SU-DHL-6 (cell line): ENCODE measurements around the gene POLR2E.
"Not testable (repeated sequence)": the region's sequence is repeated elsewhere in the genome, so short reads cannot be mapped to it uniquely, and the experiment has no call there.

ENCODE experiments used
- H2AFZ ChIP-seq: fragments of 200-600 bp; sonication (generic); 2 replicates; pipeline ENCODE4 v1.6.1; 2014; ENCODE audit warnings: low read depth, mild to moderate bottlenecking, moderate library complexity, mixed read lengths, antibody characterized with exemption, low read length; ENCODE audit not compliant: severe bottlenecking
- H3F3A ChIP-seq: fragments of 200-600 bp; shearing (Covaris generic); 2 replicates; pipeline ENCODE4 v1.6.0; 2016; ENCODE audit warnings: antibody characterized with exemption, mild to moderate bottlenecking; ENCODE audit not compliant: insufficient read depth
- H3K27ac ChIP-seq: fragments of 200-600 bp; sonication (generic); 2 replicates; pipeline ENCODE4 v1.5.1; 2016; ENCODE audit warnings: low read depth, mild to moderate bottlenecking, low read length, moderate library complexity, mixed read lengths
- H3K27me3 ChIP-seq: fragments of 200-600 bp; sonication (generic), shearing (Covaris generic); 2 replicates; pipeline ENCODE4 v1.6.0; 2014; ENCODE audit warnings: mild to moderate bottlenecking, low read length
- H3K36me3 ChIP-seq: fragments of 200-600 bp; sonication (generic); 2 replicates; pipeline ENCODE4 v1.6.1; 2014; ENCODE audit warnings: mild to moderate bottlenecking, low read length, mixed read lengths
- H3K4me2 ChIP-seq: fragments of 300-600, 200-600 bp; shearing (Covaris generic), sonication (generic); 2 replicates; pipeline ENCODE4 v1.6.0; 2014; ENCODE audit warnings: low read length, low read depth, mild to moderate bottlenecking; ENCODE audit not compliant: poor library complexity, severe bottlenecking
- H3K4me3 ChIP-seq: fragments of 200-600 bp; sonication (generic); 2 replicates; pipeline ENCODE4 v1.5.1; 2014; ENCODE audit warnings: antibody characterized with exemption, low read length, mild to moderate bottlenecking, mixed read lengths; ENCODE audit not compliant: insufficient read depth, poor library complexity, severe bottlenecking
- H3K79me2 ChIP-seq: fragments of 200-600 bp; sonication (generic); 2 replicates; pipeline ENCODE4 v1.6.1; 2014; ENCODE audit warnings: mild to moderate bottlenecking, low read length, moderate library complexity; ENCODE audit not compliant: insufficient read depth
- H3K9ac ChIP-seq: fragments of 200-600 bp; sonication (generic); 2 replicates; pipeline ENCODE4 v1.7.0; 2014; ENCODE audit warnings: mild to moderate bottlenecking, low read length
- H3K9me2 ChIP-seq: fragments of 200-600 bp; sonication (generic); replicated peaks from 2 replicates; pipeline ENCODE4 v1.6.1; 2014; ENCODE audit warnings: low read length; ENCODE audit not compliant: insufficient read depth
- H3K9me3 ChIP-seq: fragments of 200-600 bp; sonication (generic); 2 replicates; pipeline ENCODE4 v1.6.1; 2014; ENCODE audit warnings: low read length, mixed read lengths; ENCODE audit not compliant: insufficient read depth
- H4K20me1 ChIP-seq: fragments of 200-600 bp; sonication (generic); 2 replicates; pipeline ENCODE4 v1.6.1; 2014; ENCODE audit warnings: low read depth, mild to moderate bottlenecking, antibody characterized with exemption, low read length, moderate library complexity, mixed read lengths
- CTCF ChIP-seq: fragments of 200-600 bp; sonication (generic); IDR thresholded peaks from one replicate; pipeline ENCODE4 v1.5.1; 2017; ENCODE audit warnings: antibody characterized with exemption, mild to moderate bottlenecking, low read length, moderate library complexity; ENCODE audit not compliant: insufficient read depth, poor library complexity, severe bottlenecking
- EZH2phosphoT487 ChIP-seq: fragments of 200-600 bp; sonication (generic), shearing (Covaris generic); conservative IDR thresholded peaks from 2 replicates; pipeline ENCODE4 v1.6.1; 2018; ENCODE audit warnings: mild to moderate bottlenecking, antibody characterized with exemption, low read length, moderate library complexity, mixed read lengths

Gene POLR2E

GRCh38 chr19:1131718-1132551 lies 36.8 kb upstream of the POLR2E start:
- peak overlapping the region; percentile 70 for H3K27ac ChIP-seq
- H3K79me2 ChIP-seq, result no peaks in the 10 kb centered on the region
- H3K4me2 ChIP-seq, result peak overlapping the region; percentile 68
- no peak for TF ChIP-seq CTCF
- no peak for TF ChIP-seq EZH2phosphoT487
- H2AFZ ChIP-seq, result no peak overlapping the region
- H4K20me1 ChIP-seq, result no peaks in the 10 kb centered on the region
- no peaks in the 10 kb centered on the region for H3F3A ChIP-seq
- H3K9me3 ChIP-seq, result no peaks in the 10 kb centered on the region
- H3K9ac ChIP-seq, result peak overlapping the region; percentile 50
- peak overlapping the region; percentile 32 for H3K4me3 ChIP-seq
- no peaks in the 10 kb centered on the region for H3K27me3 ChIP-seq
- H3K36me3 ChIP-seq, result no peaks in the 10 kb centered on the region
- no peaks in the 10 kb centered on the region for H3K9me2 ChIP-seq

- Histone ChIP-seq H3K27me3 (no peaks in the 10 kb centered on the region), H3K4me3 (no peak overlapping the region), H3K79me2 (no peaks in the 10 kb centered on the region), H3K9me3 (no peaks in the 10 kb centered on the region), H3K9me2 (no peaks in the 10 kb centered on the region), H3K36me3 (no peaks in the 10 kb centered on the region), H4K20me1 (no peaks in the 10 kb centered on the region), H3K27ac (no peak overlapping the region), H3F3A (no peaks in the 10 kb centered on the region), H3K4me2 (peak overlapping the region; percentile 68), H3K9ac (peak overlapping the region; percentile 50), H2AFZ (no peak overlapping the region)
- TF ChIP-seq EZH2phosphoT487 (no peak), CTCF (no peak)
These were observed 35.9 kb upstream of the POLR2E start for GRCh38 chr19:1130771-1131717.

GRCh38 chr19:1129535-1129934 lies 34.4 kb upstream of the POLR2E start:
- no peak overlapping the region for H3K9ac ChIP-seq
- H3K27ac ChIP-seq, result no peak overlapping the region
- H3K4me2 ChIP-seq, result no peak overlapping the region
- no peak for TF ChIP-seq CTCF
- no peak for TF ChIP-seq EZH2phosphoT487
- no peaks in the 10 kb centered on the region for H3K27me3 ChIP-seq
- H3K9me2 ChIP-seq, result no peaks in the 10 kb centered on the region
- no peak overlapping the region for H3K4me3 ChIP-seq
- no peaks in the 10 kb centered on the region for H4K20me1 ChIP-seq
- H3K9me3 ChIP-seq, result no peaks in the 10 kb centered on the region
- no peak overlapping the region for H2AFZ ChIP-seq
- no peaks in the 10 kb centered on the region for H3F3A ChIP-seq
- no peaks in the 10 kb centered on the region for H3K36me3 ChIP-seq
- H3K79me2 ChIP-seq, result no peaks in the 10 kb centered on the region

- not testable (repeated sequence) for H4K20me1 ChIP-seq, H3K9me3 ChIP-seq, H3K9ac ChIP-seq, H3F3A ChIP-seq, H3K79me2 ChIP-seq, H3K36me3 ChIP-seq, H3K9me2 ChIP-seq, H3K27ac ChIP-seq, H3K27me3 ChIP-seq, H2AFZ ChIP-seq, H3K4me3 ChIP-seq, H3K4me2 ChIP-seq
These were observed 33.9 kb upstream of the POLR2E start for GRCh38 chr19:1129084-1129483.
